H9 (cell line): ENCODE data around the gene KRTAP10-9. TPM values are rescaled to one million over a fixed set of nuclear protein-coding genes. Genes with fewer than 3 reads are reported as not detected.

Experiments
- DNase-seq: peaks from one replicate; pipeline ENCODE4 v3.0.0-alpha.2; 2017
- H2AFZ ChIP-seq: one replicate; pipeline ENCODE4 v1.6.1; 2013; ENCODE audit warnings: mild to moderate bottlenecking, low read length, control low read depth, moderate library complexity
- H2AK5ac ChIP-seq: 2 replicates; pipeline ENCODE4 v1.6.1; 2013; ENCODE audit warnings: low read length, control low read depth, mixed read lengths; ENCODE audit not compliant: insufficient read length
- H2BK120ac ChIP-seq: one replicate; pipeline ENCODE4 v1.6.1; 2013; ENCODE audit warnings: low read depth, mild to moderate bottlenecking, low read length, control low read depth, inconsistent platforms; ENCODE audit not compliant: poor library complexity, severe bottlenecking
- H2BK12ac ChIP-seq: 2 replicates; pipeline ENCODE4 v1.6.1; 2013; ENCODE audit warnings: low read length, control low read depth, mixed read lengths, low read depth; ENCODE audit not compliant: insufficient read length
- H2BK15ac ChIP-seq: 2 replicates; pipeline ENCODE4 v1.6.1; 2013; ENCODE audit warnings: low read depth, low read length, control low read depth
- H2BK20ac ChIP-seq: one replicate; pipeline ENCODE4 v1.6.1; 2013; ENCODE audit warnings: low read depth, mild to moderate bottlenecking, low read length, control low read depth, inconsistent platforms; ENCODE audit not compliant: poor library complexity, severe bottlenecking
- H2BK5ac ChIP-seq: 2 replicates; pipeline ENCODE4 v1.6.1; 2013; ENCODE audit warnings: low read length, control low read depth, mixed read lengths; ENCODE audit not compliant: insufficient read length
- H3K14ac ChIP-seq: 2 replicates; pipeline ENCODE4 v1.6.1; 2013; ENCODE audit warnings: low read length, control low read depth; ENCODE audit not compliant: insufficient read depth
- H3K18ac ChIP-seq: 2 replicates; pipeline ENCODE4 v1.6.1; 2013; ENCODE audit warnings: low read depth, mild to moderate bottlenecking, mixed read lengths, low read length, control low read depth; ENCODE audit not compliant: insufficient read length
- H3K23ac ChIP-seq: 2 replicates; pipeline ENCODE4 v1.6.1; 2013; ENCODE audit warnings: low read length, control low read depth, mixed read lengths, low read depth; ENCODE audit not compliant: insufficient read length
- H3K23me2 ChIP-seq: 2 replicates; pipeline ENCODE4 v1.6.1; 2013; ENCODE audit warnings: low read depth, mild to moderate bottlenecking, mixed read lengths, low read length, control low read depth; ENCODE audit not compliant: insufficient read length, poor library complexity, severe bottlenecking
- H3K27ac ChIP-seq: 2 replicates; pipeline ENCODE4 v1.5.1; 2013; ENCODE audit warnings: low read length, control low read depth, mixed read lengths, low read depth; ENCODE audit not compliant: insufficient read length
- H3K27me3 ChIP-seq: 2 replicates; pipeline ENCODE4 v1.6.1; 2013; ENCODE audit warnings: low read length, control low read depth, inconsistent platforms; ENCODE audit not compliant: insufficient read depth
- H3K4ac ChIP-seq: 2 replicates; pipeline ENCODE4 v1.6.1; 2013; ENCODE audit warnings: low read depth, mild to moderate bottlenecking, control low read depth, inconsistent platforms, low read length, moderate library complexity
- H3K4me1 ChIP-seq: 2 replicates; pipeline ENCODE4 v1.6.1; 2013; ENCODE audit warnings: low read length, control low read depth, inconsistent platforms; ENCODE audit not compliant: insufficient read depth
- H3K4me2 ChIP-seq: 2 replicates; pipeline ENCODE4 v1.6.1; 2013; ENCODE audit warnings: low read length, control low read depth, mixed read lengths; ENCODE audit not compliant: insufficient read length, insufficient read depth
- H3K56ac ChIP-seq: 2 replicates; pipeline ENCODE4 v1.6.1; 2013; ENCODE audit warnings: low read depth, mild to moderate bottlenecking, mixed read lengths, low read length, control low read depth; ENCODE audit not compliant: insufficient read length
- H3K79me1 ChIP-seq: 2 replicates; pipeline ENCODE4 v1.6.1; 2013; ENCODE audit warnings: low read depth, mild to moderate bottlenecking, moderate library complexity, low read length, control low read depth, inconsistent platforms; ENCODE audit not compliant: insufficient read depth, poor library complexity, severe bottlenecking
- H3K79me2 ChIP-seq: 2 replicates; pipeline ENCODE4 v1.6.1; 2013; ENCODE audit warnings: low read length, control low read depth, inconsistent platforms; ENCODE audit not compliant: insufficient read depth
- H3K9ac ChIP-seq: 2 replicates; pipeline ENCODE4 v1.6.1; 2013; ENCODE audit warnings: low read length, control low read depth, mixed read lengths; ENCODE audit not compliant: insufficient read length; ENCODE audit errors: extremely low read depth
- H3K9me3 ChIP-seq: one replicate; pipeline ENCODE4 v1.6.1; 2013; ENCODE audit warnings: low read depth, low read length, inconsistent platforms; ENCODE audit not compliant: control insufficient read depth
- H3T11ph ChIP-seq: one replicate; pipeline ENCODE4 v1.6.1; 2013; ENCODE audit warnings: mild to moderate bottlenecking, low read length, control low read depth, inconsistent platforms
- H4K20me1 ChIP-seq: one replicate; pipeline ENCODE4 v1.6.1; 2013; ENCODE audit not compliant: control insufficient read depth, insufficient read length, insufficient read depth
- H4K5ac ChIP-seq: 2 replicates; pipeline ENCODE4 v1.6.1; 2013; ENCODE audit warnings: low read depth, mild to moderate bottlenecking, mixed read lengths, low read length, control low read depth; ENCODE audit not compliant: insufficient read length
- H4K8ac ChIP-seq: replicated peaks from 2 replicates; pipeline ENCODE4 v1.6.1; 2013; ENCODE audit warnings: low read length, control low read depth, mixed read lengths, low read depth; ENCODE audit not compliant: insufficient read length
- H4K91ac ChIP-seq: 2 replicates; pipeline ENCODE4 v1.6.1; 2013; ENCODE audit warnings: low read depth, mild to moderate bottlenecking, moderate library complexity, mixed read lengths, low read length, control low read depth; ENCODE audit not compliant: insufficient read length
- H3K27ac Mint-ChIP-seq, 3 experiments: 2 replicates in 2 of 3; 3 replicates in 1 of 3; pipeline ENCODE4 v1.8.0; 2020 to 2021; ENCODE audit warnings: mixed read lengths in 3 of 3, mild to moderate bottlenecking in 1 of 3, moderate library complexity in 1 of 3
- H3K27me3 Mint-ChIP-seq: 2 replicates; pipeline ENCODE4 v1.8.0; 2021; ENCODE audit warnings: low read depth, mild to moderate bottlenecking, moderate library complexity, mixed read lengths
- H3K36me3 Mint-ChIP-seq, 3 experiments: 2 replicates in 2 of 3; 3 replicates in 1 of 3; pipeline ENCODE4 v1.8.0; 2020 to 2021; ENCODE audit warnings: low read depth in 3 of 3, mixed read lengths in 3 of 3; ENCODE audit not compliant: insufficient read depth in 1 of 3
- H3K4me1 Mint-ChIP-seq, 2 experiments: 2 replicates each; pipeline ENCODE4 v1.8.0; 2020; ENCODE audit warnings: mixed read lengths in 2 of 2
- H3K4me3 Mint-ChIP-seq, 2 experiments: 2 replicates in 1 of 2; 3 replicates in 1 of 2; pipeline ENCODE4 v1.8.0; 2020 to 2021; ENCODE audit warnings: mild to moderate bottlenecking in 2 of 2, mixed read lengths in 2 of 2, moderate library complexity in 1 of 2
- H3K9me3 Mint-ChIP-seq, 2 experiments: 2 replicates in 1 of 2; 3 replicates in 1 of 2; pipeline ENCODE4 v1.8.0; 2020; ENCODE audit warnings: mild to moderate bottlenecking in 2 of 2, mixed read lengths in 2 of 2, moderate library complexity in 1 of 2
- CTCF ChIP-seq: fragments of 200-600 bp; sonication (generic); conservative IDR thresholded peaks from 3 replicates; pipeline ENCODE4 v1.8.0; 2021; ENCODE audit warnings: antibody characterized with exemption, mild to moderate bottlenecking
- WGBS: extraction: QIAGEN DNeasy Blood & Tissue Kit; methylation state at CpG from one replicate; pipeline ENCODE4 v1.1.7; 2013; ENCODE audit warnings: missing lambda C conversion rate, low lambda C conversion rate, mixed read lengths; ENCODE audit not compliant: insufficient read length; ENCODE audit errors: extremely low coverage; 5-methylcytosine and 5-hydroxymethylcytosine counted together
- total RNA-seq: library from RNA; stranded (reverse); gene quantifications from 2 replicates; pipeline ENCODE4 v1.2.1, GENCODE V29; 2021

Gene KRTAP10-9
- total RNA-seq, 1 experiment from 2014 or later = not detected

GRCh38 chr21:44603109-44603875 lies 23.6 kb upstream of the KRTAP10-9 start:
- H3K27ac ChIP-seq = no peak overlapping the region
- H3K14ac ChIP-seq = no peak overlapping the region
- H3K9me3 Mint-ChIP-seq = peaks cover 0 to 2% of the 10 kb centered on the region in 2 experiments; a peak in 2 of 5 replicates
- H3K9me3 ChIP-seq = no peaks in the 10 kb centered on the region
- H3T11ph ChIP-seq = no peak overlapping the region
- no peak overlapping the region for H4K8ac ChIP-seq
- H3K27me3 Mint-ChIP-seq = peaks cover 14% of the 10 kb centered on the region
- no peak overlapping the region for H2BK5ac ChIP-seq
- no peaks in the 10 kb centered on the region for H3K79me1 ChIP-seq
- H2AK5ac ChIP-seq = no peak overlapping the region
- H3K56ac ChIP-seq = no peak overlapping the region
- no peaks in the 10 kb centered on the region for H3K23me2 ChIP-seq
- H2BK12ac ChIP-seq = no peak overlapping the region
- H3K4me3 Mint-ChIP-seq = no peak overlapping the region
- no peak overlapping the region for H4K5ac ChIP-seq
- DNase-seq = no peak
- no peak overlapping the region for H3K9ac ChIP-seq
- H3K4ac ChIP-seq = no peak overlapping the region
- H3K4me2 ChIP-seq = no peak overlapping the region
- H3K4me1 Mint-ChIP-seq = peaks cover 21 to 25% of the 10 kb centered on the region in 2 experiments
- H3K79me2 ChIP-seq = no peaks in the 10 kb centered on the region
- H3K27me3 ChIP-seq = no peaks in the 10 kb centered on the region
- no peaks in the 10 kb centered on the region for H3K4me1 ChIP-seq
- H4K91ac ChIP-seq = no peak overlapping the region
- WGBS = no CpG with 5 or more reads among the region's 17 CpGs
- H2BK15ac ChIP-seq = no peak overlapping the region
- TF ChIP-seq CTCF = no peak
- no peaks in the 10 kb centered on the region for H4K20me1 ChIP-seq
- H3K36me3 Mint-ChIP-seq = peaks cover 0 to 4% (median 0%) of the 10 kb centered on the region in 3 experiments; a peak in 1 of 7 replicates
- H3K18ac ChIP-seq = no peak overlapping the region
- H3K23ac ChIP-seq = no peak overlapping the region
- no peak overlapping the region for H2BK20ac ChIP-seq
- no peak overlapping the region for H3K27ac Mint-ChIP-seq
- no peak overlapping the region for H2BK120ac ChIP-seq
- no peak overlapping the region for H2AFZ ChIP-seq
